GM12872 (cell line): ENCODE measurements around the gene MISP3.

Source experiments
- CTCF ChIP-seq: IDR thresholded peaks from 3 replicates; pipeline ENCODE4 v1.5.1; 2011; ENCODE audit warnings: low read depth, mild to moderate bottlenecking, low read length, moderate library complexity; ENCODE audit not compliant: insufficient read depth

MISP3 gene

GRCh38 chr19:14116525-14116917 lies 43.9 kb downstream of the MISP3 start:
- no peak for TF ChIP-seq CTCF

- no peak for TF ChIP-seq CTCF
Measured at GRCh38 chr19:14116918-14117578, 44.5 kb downstream of the MISP3 start.

- no peak for TF ChIP-seq CTCF
Measured at GRCh38 chr19:14117668-14118164, 45.1 kb downstream of the MISP3 start, which contains the start of gene PRKACA. TSS of gene PRKACA (minus strand) at chr19:14117762. CDS start at chr19:14117547, 215 bp downstream.

GRCh38 chr19:14118165-14119051 lies 45.8 kb downstream of the MISP3 start:
- TF ChIP-seq CTCF: no peak

GRCh38 chr19:14119146-14119545 lies 46.6 kb downstream of the MISP3 start:
- TF ChIP-seq CTCF: no peak

- no peak for TF ChIP-seq CTCF
Measured at GRCh38 chr19:14119644-14120496, 47.3 kb downstream of the MISP3 start.

- no peak for TF ChIP-seq CTCF
Measured at GRCh38 chr19:14120497-14120780, 47.9 kb downstream of the MISP3 start.
